ENCODE data around the gene TMBIM4.

GRCh38 chr12:66187036-66187435 lies 17.2 kb upstream of the TMBIM4 start:
- TF ChIP-seq CTCF (conservative IDR thresholded peaks at IDR 0.05 in 1 of 2, IDR thresholded peaks at IDR 0.05 in 1 of 2; ENCODE audit: extremely low read depth in 1 of 2, insufficient read depth in 1 of 2, low read depth in 1 of 2, low read length in 2 of 2) (no peak), EZH2 (IDR thresholded peaks at IDR 0.05; ENCODE audit: borderline replicate concordance, low read length) (no peak)

Measured in mammary epithelial cell (primary cell).